HEK293T (cell line): ENCODE data around the gene KIF9.

Experiments
- ARNT ChIP-seq: fragments of 450-650 bp; IDR thresholded peaks from 2 replicates; pipeline ENCODE4 v1.6.1; 2017; ENCODE audit warnings: mild to moderate bottlenecking
- BHLHE40 ChIP-seq: fragments of 450-650 bp; IDR thresholded peaks from 2 replicates; pipeline ENCODE4 v1.6.1; 2016; ENCODE audit warnings: mild to moderate bottlenecking, moderate library complexity, borderline replicate concordance
- ELF4 ChIP-seq: fragments of 450-650 bp; IDR thresholded peaks from 2 replicates; pipeline ENCODE4 v1.6.1; 2017; ENCODE audit warnings: antibody characterized with exemption
- FOXA1 ChIP-seq: fragments of 450-650 bp; IDR thresholded peaks from 2 replicates; pipeline ENCODE4 v1.6.1; 2016; ENCODE audit warnings: mild to moderate bottlenecking
- FOXK2 ChIP-seq: fragments of 450-650 bp; IDR thresholded peaks from 2 replicates; pipeline ENCODE4 v1.6.1; 2016; ENCODE audit warnings: mild to moderate bottlenecking
- FOXM1 ChIP-seq: fragments of 450-650 bp; IDR thresholded peaks from 2 replicates; pipeline ENCODE4 v1.6.1; 2017; ENCODE audit warnings: mild to moderate bottlenecking, borderline replicate concordance
- HDGF ChIP-seq: fragments of 450-650 bp; IDR thresholded peaks from 2 replicates; pipeline ENCODE4 v1.6.1; 2017; ENCODE audit warnings: antibody characterized with exemption, borderline replicate concordance
- NFRKB ChIP-seq: fragments of 450-650 bp; IDR thresholded peaks from 2 replicates; pipeline ENCODE4 v1.6.1; 2016; ENCODE audit warnings: mild to moderate bottlenecking, moderate library complexity
- SP1 ChIP-seq: fragments of 450-650 bp; IDR thresholded peaks from 2 replicates; pipeline ENCODE4 v1.6.1; 2017
- SUZ12 ChIP-seq: fragments of 450-650 bp; IDR thresholded peaks from 2 replicates; pipeline ENCODE4 v1.6.1; 2016; ENCODE audit warnings: mild to moderate bottlenecking
- TF ChIP-seq, protein P1 (sequence below): fragments of 450-650 bp; IDR thresholded peaks from 2 replicates; pipeline ENCODE4 v1.6.1; 2016

DNA sequence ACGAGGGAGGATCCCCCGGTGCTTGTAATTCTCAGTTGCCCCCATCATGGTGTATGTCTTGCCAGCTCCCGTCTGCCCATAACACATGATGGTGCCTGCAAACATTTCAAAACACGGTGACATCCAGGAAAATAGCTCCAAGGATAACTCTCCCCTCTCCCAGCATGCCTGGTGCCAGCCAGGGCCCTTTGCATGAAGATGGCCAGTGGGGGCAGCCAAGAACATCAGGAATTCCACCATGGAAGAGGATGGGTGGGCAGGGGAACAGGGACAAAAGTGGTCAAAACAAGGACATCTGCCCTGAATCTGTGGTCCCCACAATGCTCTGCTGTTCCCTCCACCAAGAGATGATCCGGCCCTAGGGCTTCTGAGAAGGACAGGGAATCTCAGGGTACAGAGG lies 9.0 kb downstream of the KIF9 start:
- TF ChIP-seq FOXM1 (no peak), SUZ12 (no peak), NFRKB (no peak), SP1 (no peak), FOXA1 (no peak), ARNT (no peak), FOXK2 (no peak), BHLHE40 (no peak), HDGF (no peak), ELF4 (no peak)
- TF ChIP-seq, protein P1, sequence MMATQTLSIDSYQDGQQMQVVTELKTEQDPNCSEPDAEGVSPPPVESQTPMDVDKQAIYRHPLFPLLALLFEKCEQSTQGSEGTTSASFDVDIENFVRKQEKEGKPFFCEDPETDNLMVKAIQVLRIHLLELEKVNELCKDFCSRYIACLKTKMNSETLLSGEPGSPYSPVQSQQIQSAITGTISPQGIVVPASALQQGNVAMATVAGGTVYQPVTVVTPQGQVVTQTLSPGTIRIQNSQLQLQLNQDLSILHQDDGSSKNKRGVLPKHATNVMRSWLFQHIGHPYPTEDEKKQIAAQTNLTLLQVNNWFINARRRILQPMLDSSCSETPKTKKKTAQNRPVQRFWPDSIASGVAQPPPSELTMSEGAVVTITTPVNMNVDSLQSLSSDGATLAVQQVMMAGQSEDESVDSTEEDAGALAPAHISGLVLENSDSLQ: no peak
